Hepatocyte (in vitro differentiated cells): ENCODE measurements around the gene PXDN. TPM values are rescaled to one million over a fixed set of nuclear protein-coding genes. Genes with fewer than 3 reads are reported as not detected.
A peak's percentile ranks its signal among the peaks of the same experiment; 100 is the strongest.

Experiments
- DNase-seq: peaks from one replicate; pipeline ENCODE4 v3.0.0-alpha.2; 2016; ENCODE audit warnings: low spot score
- H2AFZ ChIP-seq: fragments of 200-600 bp; sonication (generic); 2 replicates; pipeline ENCODE4 v1.6.0; 2016; ENCODE audit warnings: antibody characterized with exemption, mild to moderate bottlenecking
- H3K27ac ChIP-seq: fragments of 200-600 bp; sonication (generic); 2 replicates; pipeline ENCODE4 v1.5.1; 2016; ENCODE audit warnings: mild to moderate bottlenecking
- H3K27me3 ChIP-seq: fragments of 200-600 bp; sonication (generic); 2 replicates; pipeline ENCODE4 v1.6.1; 2016
- H3K36me3 ChIP-seq: fragments of 200-600 bp; sonication (generic); replicated peaks from 2 replicates; pipeline ENCODE4 v1.5.1; 2016; ENCODE audit warnings: low read depth; ENCODE audit not compliant: insufficient read depth
- H3K4me1 ChIP-seq: fragments of 200-600 bp; sonication (generic); 2 replicates; pipeline ENCODE4 v1.5.1; 2016; ENCODE audit warnings: mild to moderate bottlenecking, moderate library complexity; ENCODE audit not compliant: insufficient read depth
- H3K4me2 ChIP-seq: fragments of 200-600 bp; sonication (generic); 2 replicates; pipeline ENCODE4 v1.6.0; 2016
- H3K4me3 ChIP-seq: fragments of 200-600 bp; sonication (generic); 2 replicates; pipeline ENCODE4 v1.5.1; 2016; ENCODE audit warnings: mild to moderate bottlenecking
- H3K79me2 ChIP-seq: fragments of 200-600 bp; sonication (generic); 2 replicates; pipeline ENCODE4 v1.6.0; 2017; ENCODE audit warnings: mild to moderate bottlenecking
- H3K9me2 ChIP-seq: fragments of 200-600 bp; sonication (generic); replicated peaks from 2 replicates; pipeline ENCODE4 v1.6.0; 2017; ENCODE audit warnings: mild to moderate bottlenecking; ENCODE audit not compliant: insufficient read depth
- H3K9me3 ChIP-seq: fragments of 200-600 bp; sonication (generic); 2 replicates; pipeline ENCODE4 v1.5.1; 2016; ENCODE audit warnings: low read depth, mild to moderate bottlenecking
- H4K20me1 ChIP-seq: fragments of 200-600 bp; sonication (generic); 2 replicates; pipeline ENCODE4 v1.6.0; 2016; ENCODE audit warnings: mild to moderate bottlenecking; ENCODE audit not compliant: insufficient read depth, poor library complexity, severe bottlenecking
- CTCF ChIP-seq: fragments of 200-600 bp; sonication (generic); IDR thresholded peaks from 2 replicates; pipeline ENCODE4 v1.5.1; 2016; ENCODE audit warnings: antibody characterized with exemption, mild to moderate bottlenecking; ENCODE audit not compliant: poor library complexity
- EZH2 ChIP-seq: fragments of 200-600 bp; sonication (generic); IDR thresholded peaks from 2 replicates; pipeline ENCODE4 v1.6.1; 2016; ENCODE audit warnings: antibody characterized with exemption, mild to moderate bottlenecking, borderline replicate concordance
- EZH2phosphoT487 ChIP-seq: fragments of 200-600 bp; sonication (generic); IDR thresholded peaks from one replicate; pipeline ENCODE4 v1.6.1; 2018; ENCODE audit warnings: antibody characterized with exemption, mild to moderate bottlenecking, low read depth, moderate library complexity; ENCODE audit not compliant: unreplicated experiment, severe bottlenecking
- WGBS: methylation state at CpG from one replicate; pipeline ENCODE4 v1.1.6; 2016; ENCODE audit warnings: low lambda C conversion rate; ENCODE audit errors: missing lambda C conversion rate; 5-methylcytosine and 5-hydroxymethylcytosine counted together
- polyA plus RNA-seq: library from polyadenylated mRNA; unstranded; fragments of >200 nt; fragmentation: Nextera tagmentation; extraction: Ambion mirVana; gene quantifications from 2 replicates; pipeline ENCODE4 v1.2.1, GENCODE V29; 2016
- total RNA-seq: library from RNA; depleted of rRNA; stranded (reverse); fragments of >200 nt; gene quantifications from 2 replicates; pipeline ENCODE4 v1.2.3, GENCODE V29; 2014

PXDN gene
- total and polyA plus RNA-seq, 2 experiments from 2014 or later, result 107 to 118 TPM

GRCh38 chr2:1752751-1753150 lies 8.4 kb upstream of the PXDN start:
- no peak overlapping the region for H3K4me3 ChIP-seq
- DNase-seq, result no peak
- H3K27me3 ChIP-seq, result peaks cover under 1% of the 10 kb centered on the region
- 86% methylated on average over 6 of the region's 6 CpGs for WGBS
- no peaks in the 10 kb centered on the region for H3K4me1 ChIP-seq
- H3K4me2 ChIP-seq, result no peak overlapping the region
- no peak overlapping the region for H3K27ac ChIP-seq
- TF ChIP-seq EZH2 (no peak), EZH2phosphoT487 (no peak), CTCF (no peak)
- H3K9me2 ChIP-seq, result no peaks in the 10 kb centered on the region
- H3K79me2 ChIP-seq, result no peaks in the 10 kb centered on the region
- H2AFZ ChIP-seq, result no peak overlapping the region
- no peaks in the 10 kb centered on the region for H3K36me3 ChIP-seq
- no peaks in the 10 kb centered on the region for H3K9me3 ChIP-seq
- no peaks in the 10 kb centered on the region for H4K20me1 ChIP-seq

- H3K9me3 ChIP-seq, result no peaks in the 10 kb centered on the region
- H3K27me3 ChIP-seq, result peaks cover 6% of the 10 kb centered on the region
- H4K20me1 ChIP-seq, result no peaks in the 10 kb centered on the region
- no peak overlapping the region for H3K4me2 ChIP-seq
- 87% methylated on average over 21 of the region's 21 CpGs for WGBS
- no peaks in the 10 kb centered on the region for H3K36me3 ChIP-seq
- H3K4me3 ChIP-seq, result no peak overlapping the region
- TF ChIP-seq CTCF (no peak), EZH2phosphoT487 (no peak), EZH2 (no peak)
- no peaks in the 10 kb centered on the region for H3K9me2 ChIP-seq
- no peak for DNase-seq
- no peaks in the 10 kb centered on the region for H3K79me2 ChIP-seq
- no peak overlapping the region for H3K27ac ChIP-seq
- H2AFZ ChIP-seq, result no peak overlapping the region
- H3K4me1 ChIP-seq, result no peaks in the 10 kb centered on the region
Measured at GRCh38 chr2:1751767-1752725, 7.7 kb upstream of the PXDN start.

- no peaks in the 10 kb centered on the region for H3K36me3 ChIP-seq
- no peaks in the 10 kb centered on the region for H3K4me1 ChIP-seq
- DNase-seq, result peak; percentile 87
- no peak overlapping the region for H2AFZ ChIP-seq
- no peaks in the 10 kb centered on the region for H3K9me3 ChIP-seq
- no peaks in the 10 kb centered on the region for H3K79me2 ChIP-seq
- H4K20me1 ChIP-seq, result no peaks in the 10 kb centered on the region
- H3K27ac ChIP-seq, result no peak overlapping the region
- WGBS, result 52% methylated on average over 24 of the region's 24 CpGs
- no peak overlapping the region for H3K4me3 ChIP-seq
- no peak overlapping the region for H3K4me2 ChIP-seq
- TF ChIP-seq CTCF (peak; percentile 81), EZH2 (no peak)
- no peaks in the 10 kb centered on the region for H3K9me2 ChIP-seq
- peaks cover 7% of the 10 kb centered on the region for H3K27me3 ChIP-seq
Measured at GRCh38 chr2:1750933-1751766, 6.8 kb upstream of the PXDN start.
